ENCODE results near the gene TFDP3.

TFDP3 gene, protein sequence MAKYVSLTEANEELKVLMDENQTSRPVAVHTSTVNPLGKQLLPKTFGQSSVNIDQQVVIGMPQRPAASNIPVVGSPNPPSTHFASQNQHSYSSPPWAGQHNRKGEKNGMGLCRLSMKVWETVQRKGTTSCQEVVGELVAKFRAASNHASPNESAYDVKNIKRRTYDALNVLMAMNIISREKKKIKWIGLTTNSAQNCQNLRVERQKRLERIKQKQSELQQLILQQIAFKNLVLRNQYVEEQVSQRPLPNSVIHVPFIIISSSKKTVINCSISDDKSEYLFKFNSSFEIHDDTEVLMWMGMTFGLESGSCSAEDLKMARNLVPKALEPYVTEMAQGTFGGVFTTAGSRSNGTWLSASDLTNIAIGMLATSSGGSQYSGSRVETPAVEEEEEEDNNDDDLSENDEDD

DNA sequence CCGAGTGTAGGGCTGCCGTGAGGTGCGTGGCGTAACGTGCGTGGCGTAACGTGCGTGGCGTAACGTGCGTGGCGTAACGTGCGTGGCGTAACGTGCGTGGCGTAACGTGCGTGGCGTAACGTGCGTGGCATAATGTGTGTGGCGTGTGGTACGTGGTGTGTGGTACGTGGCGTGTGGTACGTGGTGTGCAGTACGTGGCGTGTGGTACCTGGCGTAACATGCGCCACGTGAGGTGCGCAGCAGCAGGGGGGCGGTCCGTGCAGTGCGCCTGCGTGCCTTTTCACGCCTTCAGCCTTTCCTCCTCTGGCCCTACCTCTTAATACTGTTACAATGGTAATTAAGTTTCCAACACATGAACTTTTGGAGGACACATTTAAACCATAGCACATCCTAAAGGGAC, at the start of gene TFDP3:
TSS of gene TFDP3 (minus strand) at position 26 of the 400 bp plus-strand sequence. CDS start 95 bp downstream, outside the sequence.
- no peak for DNase-seq

DNA sequence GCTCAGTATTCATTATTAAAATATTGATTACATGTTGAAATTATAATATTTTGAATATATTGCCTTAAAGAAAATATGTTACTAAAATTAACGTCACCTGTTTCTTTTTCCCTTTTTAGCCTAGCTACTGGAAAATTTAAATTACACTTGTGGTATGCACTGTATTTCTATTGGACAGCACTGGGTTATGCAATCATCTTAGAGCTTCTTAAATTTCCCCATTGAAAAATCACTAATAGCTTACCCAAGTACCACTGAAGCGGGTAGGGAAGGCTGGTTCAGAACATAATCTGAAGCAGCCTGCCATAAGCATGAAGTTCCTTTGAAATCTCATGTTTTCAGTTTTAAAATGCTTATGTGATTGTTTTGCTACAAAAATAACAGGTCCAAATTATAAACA, 49.5 kb upstream of the TFDP3 start:
- no peak for DNase-seq

DNA sequence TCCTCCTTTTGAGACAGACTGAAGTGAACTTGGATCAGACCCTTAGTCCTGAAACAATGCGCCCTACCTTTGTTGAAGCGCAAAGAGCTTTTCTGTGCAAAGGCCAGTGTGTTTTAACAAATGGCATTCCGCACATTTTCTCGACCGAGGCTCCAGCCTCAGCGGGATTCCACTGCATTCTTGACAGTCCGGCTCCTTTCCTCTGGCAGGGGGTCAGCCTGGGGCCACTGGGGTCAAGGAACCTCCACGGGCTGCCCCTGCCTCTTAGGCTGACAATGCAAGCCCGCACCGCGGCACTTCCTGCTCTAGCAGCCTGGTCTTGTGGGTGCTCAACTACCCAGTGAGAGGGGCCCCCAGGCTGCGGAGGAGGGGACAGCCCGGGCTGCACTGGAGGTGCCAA, 47.2 kb upstream of the TFDP3 start:
- no peak for DNase-seq

DNA sequence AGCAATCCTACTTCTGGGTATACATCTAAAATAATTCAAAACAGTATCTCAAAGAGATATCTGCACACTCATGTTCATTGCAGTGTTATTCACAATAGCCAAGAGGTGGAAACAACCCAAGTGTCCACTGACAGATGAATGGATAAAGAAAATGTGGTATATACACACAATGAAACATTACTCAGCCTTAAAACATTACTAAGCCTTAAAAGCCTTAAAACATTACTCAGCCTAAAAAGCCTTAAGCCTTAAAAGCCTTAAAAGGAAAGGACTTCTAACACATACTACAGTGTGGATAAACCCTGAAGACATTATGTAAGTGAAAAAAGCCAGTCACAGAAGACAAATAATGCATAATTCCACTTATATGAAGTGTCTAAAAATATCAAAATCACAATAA, 40.3 kb upstream of the TFDP3 start:
- DNase-seq: no peak

DNA sequence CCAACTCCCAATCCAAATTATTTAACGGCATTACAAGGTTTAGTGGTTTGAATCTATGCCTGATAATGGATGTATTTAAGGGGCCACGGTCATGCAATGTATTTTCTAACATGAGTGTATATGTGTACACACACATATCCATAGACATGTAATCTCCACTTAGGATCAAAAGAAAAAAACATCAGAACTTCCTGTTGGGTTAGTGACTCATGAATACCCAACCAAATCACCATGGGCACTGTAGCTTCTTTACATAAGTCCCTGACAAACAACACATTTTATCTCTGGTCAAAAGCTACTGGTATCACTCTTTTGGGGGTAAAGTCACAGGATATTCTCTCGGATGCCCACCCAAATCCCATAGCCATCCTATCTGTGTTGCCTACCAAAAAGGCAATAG, 36.5 kb upstream of the TFDP3 start:
- no peak for DNase-seq

DNA sequence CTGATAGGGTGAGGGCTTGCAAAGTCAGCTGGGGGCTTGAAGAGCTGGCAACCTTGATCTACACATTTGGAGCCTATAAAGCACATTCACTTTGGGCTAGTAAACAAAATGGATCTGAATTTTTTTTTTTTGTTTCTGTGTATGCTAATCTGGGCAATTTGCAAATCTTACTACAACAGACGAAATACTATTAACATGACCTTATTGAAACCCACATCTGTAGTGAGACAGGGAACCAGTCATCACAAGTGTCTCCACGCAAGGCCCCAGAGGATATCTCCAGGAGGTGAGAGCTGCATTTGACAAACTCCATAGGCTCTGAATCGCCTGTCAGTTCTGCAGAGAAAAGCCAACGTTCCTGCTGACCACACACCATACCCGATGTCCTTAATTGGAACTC, 33.0 kb upstream of the TFDP3 start:
- no peak for DNase-seq

DNA sequence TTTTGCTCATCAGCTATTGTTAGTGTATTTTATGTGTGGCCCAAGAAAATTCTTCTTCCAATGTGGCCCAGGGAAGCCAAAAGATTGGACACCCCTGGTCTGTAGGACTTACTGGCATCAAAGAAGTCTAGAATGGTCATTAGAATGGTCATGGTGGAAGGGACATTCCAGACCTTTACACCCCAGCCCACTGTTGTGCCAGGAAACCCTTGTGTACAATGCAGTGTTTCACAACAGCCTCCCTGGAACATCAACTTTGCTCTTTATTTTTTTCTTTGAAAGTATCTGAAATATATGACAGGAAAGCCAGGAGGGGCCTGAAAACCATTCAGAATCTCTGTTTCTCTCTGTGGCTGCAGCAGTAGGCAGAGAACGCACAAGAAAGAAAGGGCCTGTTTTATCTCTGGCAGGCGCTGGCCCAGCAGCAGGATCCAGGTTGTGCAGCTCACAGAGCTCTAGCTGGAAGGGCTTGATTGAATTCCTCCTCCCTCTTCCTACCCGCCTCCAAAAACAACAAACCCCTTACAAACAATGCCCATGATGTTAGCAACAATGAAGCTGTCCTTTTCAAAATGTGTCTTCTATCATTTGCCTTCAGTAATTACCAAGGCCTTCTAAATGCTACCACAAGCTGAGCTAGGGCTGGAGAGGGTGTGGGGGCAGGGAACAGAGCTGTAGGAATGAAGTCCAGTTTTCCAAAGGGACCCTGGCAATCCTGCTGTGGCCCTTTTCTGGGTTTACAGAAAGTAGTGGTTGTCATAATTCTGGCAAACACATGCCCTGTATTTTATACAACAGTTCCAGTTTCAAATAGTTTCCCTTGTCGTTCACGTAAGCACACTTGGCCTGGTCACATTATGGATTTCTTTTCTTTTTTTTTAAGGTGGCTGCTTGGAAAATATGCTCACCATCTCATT, 32.3 kb upstream of the TFDP3 start:
- no peak for DNase-seq

DNA sequence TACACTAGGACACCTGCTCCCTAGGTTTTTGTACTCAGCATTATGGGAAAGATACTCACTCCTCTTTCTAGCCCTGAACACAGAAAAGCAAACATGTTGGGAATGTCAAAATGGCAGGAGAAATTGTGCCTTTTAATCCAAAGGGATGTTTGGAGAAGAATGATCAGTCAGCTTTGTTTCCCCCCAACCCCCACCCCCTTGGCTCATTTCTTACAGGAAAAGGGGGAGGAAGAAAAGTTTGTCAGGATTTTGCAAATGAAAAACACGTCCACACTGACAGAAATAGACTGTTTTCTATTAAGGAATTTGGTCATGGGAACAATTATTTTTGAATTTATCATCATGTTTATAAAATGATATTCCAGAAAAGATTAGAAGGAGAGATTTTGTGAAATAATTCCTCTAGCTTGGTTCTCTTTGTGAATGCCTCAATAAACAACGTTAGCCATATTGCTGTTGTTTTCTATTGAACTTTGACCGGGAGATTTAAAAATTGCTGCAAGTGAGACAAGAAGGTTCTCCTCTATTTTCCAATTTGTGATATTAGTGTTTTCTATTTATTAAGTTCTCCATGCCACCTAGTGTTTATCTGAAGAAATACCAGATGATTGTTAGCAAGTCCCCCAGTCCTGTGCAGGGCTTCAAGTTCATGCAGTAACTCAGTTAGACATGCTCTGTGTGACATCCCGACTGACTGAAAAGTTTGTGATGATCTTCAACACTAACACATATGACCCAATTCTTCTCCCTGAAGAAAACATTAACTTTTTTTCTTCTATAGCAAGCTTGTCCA, 31.3 kb upstream of the TFDP3 start:
- DNase-seq: peak; percentile 38

DNA sequence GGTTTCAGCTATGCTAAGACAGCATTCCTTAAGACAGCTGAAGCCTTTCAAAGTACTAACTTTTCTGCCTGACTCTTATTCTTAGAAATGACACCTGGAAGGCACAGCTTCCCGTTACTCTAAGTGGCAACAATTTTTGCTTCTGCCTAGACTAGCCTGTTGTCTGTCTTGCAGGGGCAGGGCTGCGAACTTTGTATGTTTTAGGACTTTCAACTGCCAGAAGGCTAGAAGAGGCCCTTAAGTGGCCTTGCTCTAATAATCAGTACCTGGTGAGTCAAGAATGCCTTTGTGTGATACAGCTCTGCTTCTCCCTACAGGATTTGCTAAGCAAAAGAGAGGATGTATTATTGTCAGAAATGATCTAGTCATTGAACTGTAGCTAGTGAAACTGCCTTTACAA, 30.0 kb upstream of the TFDP3 start:
- no peak for DNase-seq

DNA sequence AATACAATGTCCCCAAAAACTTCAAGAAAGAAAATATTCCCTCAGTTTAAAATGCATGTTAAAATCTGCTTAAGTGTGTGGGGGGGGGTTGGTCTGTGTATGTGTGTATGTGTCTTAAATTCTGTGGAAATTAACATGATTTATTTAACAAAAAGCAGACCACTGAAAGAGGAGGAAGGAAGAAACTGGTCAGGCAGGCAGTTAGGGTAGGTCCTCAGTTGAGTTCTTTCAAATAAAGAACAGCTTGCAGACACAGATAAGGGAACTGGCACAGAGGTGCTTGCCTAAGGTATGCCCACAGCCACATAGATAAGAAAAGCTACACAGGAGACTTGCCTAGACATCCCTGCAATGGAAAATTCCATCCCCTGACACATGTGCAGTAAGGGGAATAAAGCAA, 28.8 kb upstream of the TFDP3 start:
- no peak for DNase-seq

DNA sequence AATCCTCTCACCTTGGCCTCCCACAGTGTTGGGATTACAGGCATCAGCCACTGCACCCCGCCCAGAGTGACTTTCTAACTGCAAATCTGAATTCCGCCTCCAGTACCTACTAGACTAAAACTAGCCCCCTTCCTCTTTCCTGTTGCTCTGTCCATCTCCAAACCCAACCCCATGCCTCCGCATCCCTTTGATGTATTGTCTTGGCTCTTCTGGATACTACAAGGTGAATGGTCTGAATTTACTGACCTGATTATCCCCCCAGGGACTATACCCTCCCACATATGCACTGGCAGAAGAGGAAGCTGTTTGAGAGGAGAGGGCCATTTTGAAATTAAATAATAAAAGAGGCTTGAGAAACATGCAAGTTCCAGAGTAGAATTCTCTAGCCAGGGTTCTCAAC, 17.7 kb upstream of the TFDP3 start:
- no peak for DNase-seq

DNA sequence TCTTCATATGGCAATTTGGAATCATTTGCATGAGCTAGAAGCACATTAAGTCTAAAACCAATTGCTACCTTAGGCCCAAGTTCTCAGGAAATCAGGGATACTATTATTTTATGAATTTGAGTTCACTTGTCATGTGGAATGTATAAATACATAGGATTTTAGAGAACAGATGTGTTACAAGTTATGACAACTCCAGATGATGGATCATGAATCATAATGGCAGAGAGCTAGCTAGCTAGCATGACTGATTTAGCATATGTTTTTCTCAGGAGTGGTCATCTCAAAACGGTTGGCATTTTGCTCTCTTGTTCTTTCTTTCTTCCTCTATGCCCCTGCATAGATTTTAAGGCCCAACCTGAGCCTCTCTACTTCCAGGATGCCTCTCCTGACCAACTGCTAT, 14.2 kb upstream of the TFDP3 start:
- DNase-seq: no peak

DNA sequence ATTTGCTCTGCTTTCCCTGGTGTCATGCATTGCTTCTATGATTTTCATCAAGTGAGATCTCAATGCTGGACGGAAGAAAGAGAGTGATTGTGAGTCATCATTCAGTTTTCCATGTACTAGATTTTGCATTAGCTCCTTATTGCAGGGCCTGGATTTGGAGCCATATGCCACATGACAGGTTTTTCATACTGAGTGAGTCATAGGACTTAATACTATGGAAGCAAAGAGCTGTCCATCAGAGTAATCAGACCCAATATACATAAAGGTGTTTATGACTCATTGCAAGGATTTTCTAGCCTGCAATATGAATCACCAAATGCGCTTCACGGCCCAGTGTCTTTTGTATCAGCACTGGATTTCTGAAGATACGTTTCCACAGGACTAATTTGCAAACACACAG, 11.2 kb upstream of the TFDP3 start:
- peak; percentile 7 for DNase-seq

DNA sequence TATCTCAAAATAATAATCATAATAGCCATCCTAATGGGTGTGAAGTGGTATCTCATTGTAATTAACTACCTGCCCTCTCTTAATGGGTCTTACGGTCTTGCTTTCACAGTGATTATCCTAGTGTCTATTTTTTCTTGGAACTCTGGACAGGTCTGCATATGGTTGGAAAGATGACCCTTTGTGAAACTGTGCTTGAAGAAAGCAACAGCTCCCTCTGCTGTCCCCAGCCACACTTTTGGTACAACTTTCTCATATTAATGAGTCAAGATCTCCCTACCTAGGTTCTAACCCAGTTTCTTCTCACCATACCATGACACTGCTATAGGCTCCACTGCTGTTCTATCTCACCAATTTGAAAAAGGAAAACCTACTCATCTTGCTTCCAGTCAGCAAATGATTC, 2.4 kb downstream of the TFDP3 start:
- DNase-seq: no peak

DNA sequence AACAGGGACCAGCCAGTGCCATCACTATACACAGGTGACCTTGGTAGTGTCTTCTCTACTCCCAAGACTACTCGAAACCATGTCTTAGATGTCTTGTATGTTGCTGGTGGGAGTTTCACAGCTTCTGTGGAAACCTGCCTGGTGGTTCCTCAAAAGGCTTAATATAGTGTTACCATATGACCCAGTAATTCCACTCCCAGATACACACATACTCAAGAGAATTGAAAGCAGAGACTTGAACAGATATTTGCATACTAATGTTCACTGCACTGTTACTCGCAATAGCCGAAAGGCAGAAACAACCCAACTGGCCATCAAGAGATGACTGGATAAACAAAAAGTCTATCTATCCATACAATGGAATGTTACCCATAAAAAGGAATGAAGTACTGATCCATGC, 3.1 kb downstream of the TFDP3 start:
- DNase-seq: no peak

DNA sequence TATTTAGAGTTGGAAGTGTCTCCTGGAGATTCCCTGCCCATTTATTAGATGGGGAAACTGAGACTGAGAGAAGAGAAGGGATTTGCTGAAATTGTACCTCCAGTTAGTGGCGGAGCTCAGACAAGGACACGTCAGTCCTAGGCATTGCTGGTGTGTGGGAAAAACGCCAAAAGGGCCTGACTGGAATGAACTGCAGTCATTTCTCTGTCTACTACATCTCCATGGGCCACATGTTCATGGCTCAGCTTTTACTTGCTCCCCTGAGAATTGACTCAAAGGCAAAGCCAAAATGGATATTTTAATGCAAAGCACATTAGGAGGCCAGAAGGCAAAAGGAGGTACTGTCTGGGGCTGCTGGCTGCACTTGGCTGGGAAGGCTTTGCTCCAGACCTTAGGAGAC, 3.9 kb downstream of the TFDP3 start:
- no peak for DNase-seq

DNA sequence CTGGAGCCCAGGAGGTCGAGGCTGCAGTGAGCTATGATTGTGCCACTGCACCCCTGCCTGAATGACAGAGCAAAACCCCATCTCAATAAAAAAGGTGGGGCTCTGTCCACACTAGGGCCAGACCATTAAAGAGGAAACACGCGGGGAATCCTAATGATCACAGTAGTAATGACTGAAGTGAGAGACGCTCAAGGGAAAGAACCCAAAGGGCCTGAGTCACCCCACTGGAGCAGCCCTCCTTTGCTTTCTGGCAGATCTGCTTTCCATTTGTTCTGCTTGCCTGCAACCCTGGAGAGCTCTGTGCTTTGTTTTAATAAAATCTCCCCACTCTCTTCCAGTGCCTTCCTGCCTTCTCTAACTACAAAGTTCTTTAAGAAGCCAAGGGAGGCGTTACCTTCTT, 5.0 kb downstream of the TFDP3 start:
- DNase-seq: no peak

DNA sequence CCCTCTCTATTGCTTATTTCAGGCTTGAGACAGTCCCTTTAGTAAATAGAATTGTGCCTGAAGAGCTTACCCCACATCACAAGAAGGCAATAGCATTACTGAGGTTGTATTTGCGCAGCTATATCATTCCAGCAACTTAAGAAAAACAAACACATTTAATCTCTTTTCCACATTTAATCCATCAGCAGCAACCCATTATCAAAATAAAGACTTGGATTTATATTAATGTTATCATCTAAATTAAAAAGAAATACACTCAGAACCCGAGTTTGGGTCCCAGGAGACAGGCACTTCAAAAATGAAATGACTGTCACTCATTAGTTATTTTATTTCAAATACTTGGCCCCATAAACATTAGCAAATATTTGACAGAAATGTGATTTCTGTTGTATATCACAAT, 10.4 kb downstream of the TFDP3 start:
- no peak for DNase-seq

DNA sequence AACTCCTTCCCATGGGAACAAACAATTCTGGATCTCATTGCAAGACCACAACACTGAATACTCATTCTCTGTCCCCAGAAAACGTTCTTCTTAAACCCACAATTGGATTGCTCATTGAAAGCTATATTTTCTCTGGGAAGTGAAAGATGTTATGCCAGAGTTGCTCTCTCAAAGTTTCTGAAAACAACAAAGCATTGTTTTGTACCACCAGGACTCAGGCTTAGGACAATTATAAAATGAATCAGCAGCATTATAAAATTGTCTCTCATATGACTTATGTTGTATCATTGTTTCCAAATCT, 26.5 kb downstream of the TFDP3 start:
- DNase-seq: no peak

DNA sequence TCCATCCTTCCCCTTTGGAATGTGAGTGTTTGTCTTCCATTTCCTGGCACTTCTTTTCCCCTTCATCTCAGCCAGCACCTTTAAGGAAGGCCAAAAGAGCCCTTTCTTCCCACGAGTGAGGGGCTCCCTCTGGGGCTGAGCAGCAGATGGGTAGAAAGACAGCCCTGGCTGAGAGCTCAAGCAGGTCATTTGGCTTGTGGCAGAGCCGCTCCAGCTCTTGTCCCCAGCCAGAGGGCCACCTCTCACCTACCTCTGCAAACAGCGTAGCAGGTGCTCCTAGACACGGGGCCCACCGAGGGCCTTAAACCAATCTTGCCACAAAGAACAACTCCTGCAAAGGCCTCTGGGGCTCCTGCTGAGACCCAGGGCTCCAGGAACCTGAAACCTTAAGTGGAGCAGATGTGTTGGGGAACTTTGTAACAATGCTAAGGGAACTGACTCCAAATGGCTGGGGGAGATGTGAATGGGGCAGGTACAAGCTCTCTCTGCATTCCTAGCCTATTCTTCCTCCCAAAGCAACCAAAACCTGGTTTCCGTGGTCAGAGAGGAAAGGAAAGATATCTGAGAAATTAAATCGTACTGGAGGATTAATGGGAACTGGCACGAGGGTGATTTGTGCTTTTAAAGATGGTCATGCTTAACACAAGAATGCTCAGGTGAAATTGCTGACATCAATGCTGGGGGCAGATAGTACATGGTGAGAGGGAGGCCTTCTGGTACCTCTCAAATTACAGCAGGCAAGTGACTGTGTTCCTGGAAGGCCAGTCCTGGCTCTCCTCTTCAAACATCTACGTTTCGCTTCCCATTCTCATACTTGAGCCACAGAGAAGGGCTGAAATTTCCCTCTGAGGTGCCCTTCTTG, 27.0 kb downstream of the TFDP3 start:
- DNase-seq: peak; percentile 7

DNA sequence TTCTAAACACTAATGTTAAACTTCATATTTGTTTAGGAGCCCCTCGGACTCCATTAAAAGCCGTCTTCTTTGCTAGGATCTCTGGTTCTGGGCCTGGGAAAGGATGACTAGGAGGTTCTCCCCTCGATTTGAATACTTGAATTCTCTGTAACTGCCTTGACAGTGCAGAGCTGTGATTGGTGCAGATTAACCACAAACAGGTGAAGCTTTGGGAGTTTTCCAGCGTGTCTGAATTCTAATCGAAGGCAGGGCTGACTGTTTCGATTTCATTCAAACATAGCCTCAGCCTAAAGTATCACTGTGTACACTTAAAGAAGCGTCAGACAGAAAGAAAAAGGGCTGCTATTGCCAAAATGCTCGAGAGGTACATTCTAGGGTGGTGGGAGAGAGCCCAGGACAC, 29.0 kb downstream of the TFDP3 start:
- DNase-seq: no peak

DNA sequence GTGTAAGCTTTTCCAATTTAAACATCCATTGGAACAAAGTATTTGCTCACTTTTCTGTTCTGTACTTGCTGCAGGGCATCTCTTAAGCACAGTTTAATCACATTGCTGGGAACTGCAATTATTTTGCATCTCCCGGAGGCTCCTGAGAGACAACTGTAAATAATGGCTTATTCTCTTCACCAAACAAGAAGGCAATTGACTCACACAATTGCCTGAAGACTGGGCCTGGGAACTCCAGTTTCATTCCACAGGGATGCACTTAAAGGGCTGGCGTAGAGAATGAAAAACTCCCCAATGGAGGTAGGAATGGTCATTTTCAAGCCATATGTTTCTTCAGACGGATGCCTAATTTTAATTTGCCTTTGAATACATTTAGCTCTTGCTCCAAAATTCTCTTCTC, 29.5 kb downstream of the TFDP3 start:
- no peak for DNase-seq

DNA sequence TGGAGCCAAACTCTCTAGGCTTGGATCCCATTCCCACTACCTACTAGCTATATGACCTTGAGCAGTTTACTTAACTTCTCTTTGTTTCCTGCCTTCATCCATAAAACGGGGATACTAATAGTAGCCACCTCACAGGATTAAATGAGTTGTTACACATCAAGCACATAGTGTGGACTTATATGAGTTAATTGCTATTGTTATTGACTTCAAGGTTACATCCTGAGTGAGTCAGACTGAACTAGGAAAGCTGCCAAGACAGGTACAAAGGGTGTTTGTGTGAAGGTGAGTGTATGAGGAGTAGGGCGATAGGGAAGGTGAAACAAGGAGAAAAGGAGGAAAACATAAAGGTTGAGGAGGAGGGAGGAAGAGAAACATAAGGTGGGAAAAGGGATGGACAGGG, 32.2 kb downstream of the TFDP3 start:
- no peak for DNase-seq
